WTC11 (cell line): ENCODE data around the gene KLHL25.

ENCODE experiments used
- CTCF ChIP-seq: fragments of 200-600 bp; IDR thresholded peaks from 2 replicates; pipeline ENCODE4 v1.8.0; 2022; ENCODE audit warnings: antibody characterized with exemption
- FOXK1 ChIP-seq: sonication (generic); formaldehyde crosslinking; IDR thresholded peaks from 2 replicates; pipeline ENCODE4 v1.8.0; 2022; ENCODE audit warnings: mild to moderate bottlenecking, moderate library complexity, missing genetic modification reagents
- JUN ChIP-seq: sonication (generic); formaldehyde crosslinking; IDR thresholded peaks from 2 replicates; pipeline ENCODE4 v1.8.0; 2023; ENCODE audit warnings: mild to moderate bottlenecking, missing genetic modification reagents
- NR1H2 ChIP-seq: sonication (generic); formaldehyde crosslinking; IDR thresholded peaks from 2 replicates; pipeline ENCODE4 v1.9.0; 2021; ENCODE audit warnings: mild to moderate bottlenecking, moderate library complexity, missing genetic modification reagents
- PREB ChIP-seq: sonication (generic); formaldehyde crosslinking; IDR thresholded peaks from 2 replicates; pipeline ENCODE4 v1.8.1; 2022; ENCODE audit warnings: mild to moderate bottlenecking, missing genetic modification reagents, moderate library complexity, borderline replicate concordance
- SP1 ChIP-seq: sonication (generic); formaldehyde crosslinking; conservative IDR thresholded peaks from 2 replicates; pipeline ENCODE4 v1.8.1; 2022; ENCODE audit warnings: missing genetic modification reagents
- STAT6 ChIP-seq: sonication (generic); formaldehyde crosslinking; conservative IDR thresholded peaks from 2 replicates; pipeline ENCODE4 v1.8.1; 2023; ENCODE audit warnings: mild to moderate bottlenecking, low read depth, missing genetic modification reagents, moderate library complexity
- TEAD1 ChIP-seq: sonication (generic); formaldehyde crosslinking; IDR thresholded peaks from 2 replicates; pipeline ENCODE4 v1.8.0; 2022; ENCODE audit warnings: mild to moderate bottlenecking, missing genetic modification reagents
- ZNF232 ChIP-seq: sonication (generic); formaldehyde crosslinking; IDR thresholded peaks from 2 replicates; pipeline ENCODE4 v1.8.0; 2022; ENCODE audit warnings: mild to moderate bottlenecking, missing genetic modification reagents

- no peak for TF ChIP-seq CTCF
- TF ChIP-seq FOXK1, result no peak
- TF ChIP-seq ZNF232 (CRISPR knock-in tag), result no peak
- no peak for TF ChIP-seq PREB (CRISPR knock-in tag)
- TF ChIP-seq TEAD1 (CRISPR knock-in tag), result no peak
- TF ChIP-seq STAT6 (CRISPR knock-in tag), result no peak
- TF ChIP-seq NR1H2, result no peak
- no peak for TF ChIP-seq JUN (CRISPR knock-in tag)
- no peak for TF ChIP-seq SP1 (CRISPR knock-in tag)
Observed at GRCh38 chr15:85744579-85744978, 50.1 kb downstream of the KLHL25 start.
